NCI-H69 (cell line): ENCODE measurements around the gene DNALI1.
"Not testable (repeated sequence)": the region's sequence is repeated elsewhere in the genome, so short reads cannot be mapped to it uniquely, and the experiment has no call there.

Experiments used
- DNase-seq: peaks from one replicate; lab custom pipeline; 2025; lab: John Stamatoyannopoulos, UW

DNALI1 gene

DNA sequence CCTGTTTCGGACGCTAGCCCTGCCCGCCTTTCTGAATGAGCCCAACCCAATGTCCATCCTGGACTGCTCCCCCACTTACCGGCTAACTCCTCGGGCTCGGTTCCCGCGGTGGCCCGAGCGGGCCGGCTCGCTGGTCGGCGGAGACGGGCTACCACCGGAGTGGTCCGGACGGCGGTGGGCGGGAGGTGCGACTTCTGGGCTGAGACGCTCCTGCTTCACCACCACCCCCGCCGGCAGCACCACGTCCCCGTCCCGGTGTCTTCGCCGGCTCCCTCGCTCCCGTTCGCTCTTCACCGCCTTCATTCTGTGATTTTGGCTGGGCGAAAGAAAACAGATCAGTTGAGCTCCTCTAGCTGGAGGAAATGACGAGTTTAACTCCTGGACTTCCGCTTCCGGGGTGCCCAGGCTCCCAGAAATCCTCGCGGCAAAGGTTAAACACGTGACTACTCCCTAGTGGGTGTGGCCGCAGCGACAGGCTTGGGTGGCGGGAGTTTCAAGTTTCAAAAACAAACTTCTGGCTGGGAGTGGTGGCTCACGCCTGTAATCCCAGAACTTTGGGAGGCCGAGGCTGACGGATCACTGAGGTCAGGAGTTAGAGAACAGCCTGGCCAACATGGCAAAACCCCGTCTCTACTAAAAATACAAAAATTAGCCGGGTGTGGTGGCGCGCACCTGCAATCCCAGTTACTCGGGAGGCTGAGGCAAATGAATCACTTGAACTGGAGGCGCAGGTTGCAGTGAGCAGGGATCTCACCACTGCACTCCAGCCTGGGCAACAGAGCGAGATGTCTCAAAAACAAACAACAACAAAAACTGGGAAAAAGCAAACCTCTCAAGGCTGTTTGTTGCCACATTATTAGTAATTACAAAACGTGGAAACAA lies 2.6 kb upstream of the DNALI1 start, which contains the start of gene SNIP1:
Gene SNIP1 (minus strand): TSS at position 367 of the 882 bp plus-strand sequence. CDS start 64 bp downstream, at position 303.
- DNase-seq = peak; percentile 91

DNA sequence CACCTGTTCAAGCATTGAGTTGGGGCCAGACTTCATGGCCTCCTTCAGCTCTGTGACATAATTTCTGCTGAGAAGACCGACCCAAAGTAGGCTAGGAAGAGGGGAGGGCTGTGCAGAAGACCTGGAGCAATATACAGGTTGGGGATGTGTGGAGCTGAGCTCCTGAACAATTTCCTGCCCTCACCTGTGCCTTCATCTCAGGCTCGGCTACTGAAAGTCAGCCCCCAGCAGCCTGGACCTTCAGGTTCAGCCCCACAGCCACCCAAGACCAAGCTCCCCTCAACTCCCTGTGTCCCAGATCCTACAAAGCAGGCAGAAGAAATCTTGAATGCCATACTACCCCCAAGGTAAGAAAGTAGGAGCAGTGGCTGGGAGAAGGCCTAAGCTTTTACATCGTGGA lies 662 bp downstream of the DNALI1 start:
- DNase-seq = no peak

DNA sequence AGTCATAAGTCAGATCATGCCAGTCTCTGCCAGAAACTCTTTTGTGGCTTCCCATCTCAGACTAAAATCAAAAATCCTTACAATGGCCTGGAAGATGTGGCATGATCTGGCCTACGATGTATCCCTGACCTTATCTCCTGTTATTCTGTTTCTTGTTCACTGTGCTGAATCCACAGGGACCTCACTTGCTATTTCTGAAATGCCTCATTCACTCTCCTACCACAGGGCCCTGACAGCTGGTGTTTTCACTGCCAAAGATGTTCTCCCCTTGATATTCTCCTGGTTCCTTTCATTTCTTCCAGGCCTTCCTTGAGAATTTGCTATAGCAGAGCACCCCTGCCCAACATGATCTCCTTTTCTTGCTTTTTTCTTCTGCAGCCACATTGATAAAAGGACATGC lies 1.7 kb downstream of the DNALI1 start:
- DNase-seq = no peak

DNA sequence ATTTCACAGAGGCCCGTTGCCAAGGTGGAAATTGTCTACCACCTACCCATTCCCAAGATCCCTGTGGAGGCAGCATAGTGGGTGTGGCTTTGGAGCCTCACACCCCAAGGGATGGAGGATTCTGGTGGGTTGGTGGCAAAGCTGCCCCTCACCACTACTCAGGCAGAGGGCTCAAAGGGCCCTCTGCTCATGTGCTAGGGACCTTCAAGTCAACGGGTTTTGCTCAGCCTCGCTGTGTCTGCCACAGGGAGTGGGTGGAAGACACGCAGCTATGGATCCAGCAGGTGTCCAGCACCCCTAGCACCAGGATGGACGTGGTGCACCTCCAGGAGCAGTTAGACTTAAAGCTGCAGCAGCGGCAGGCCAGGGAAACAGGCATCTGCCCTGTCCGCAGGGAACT lies 2.3 kb downstream of the DNALI1 start:
- no peak for DNase-seq

DNA sequence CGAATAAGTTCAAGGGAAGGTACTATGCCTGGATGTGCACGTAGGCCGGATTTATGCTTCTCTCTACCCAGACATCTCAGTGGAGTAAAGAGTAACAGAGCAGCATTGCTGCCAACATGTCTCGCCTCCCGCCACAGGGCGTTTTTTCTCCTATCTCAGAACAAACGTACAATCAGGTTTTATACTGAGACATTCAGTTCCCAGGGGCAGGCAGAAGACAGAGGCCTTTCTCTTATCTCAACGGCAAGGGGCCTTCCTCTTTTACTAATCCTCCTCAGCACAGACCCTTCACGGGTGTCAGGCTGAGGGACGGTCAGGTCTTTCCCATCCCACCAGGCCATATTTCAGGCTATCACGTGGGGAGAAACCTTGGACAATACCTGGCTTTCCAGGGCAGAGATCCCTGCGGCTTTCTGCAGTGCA lies 3.2 kb downstream of the DNALI1 start:
- not testable (repeated sequence) for DNase-seq

DNA sequence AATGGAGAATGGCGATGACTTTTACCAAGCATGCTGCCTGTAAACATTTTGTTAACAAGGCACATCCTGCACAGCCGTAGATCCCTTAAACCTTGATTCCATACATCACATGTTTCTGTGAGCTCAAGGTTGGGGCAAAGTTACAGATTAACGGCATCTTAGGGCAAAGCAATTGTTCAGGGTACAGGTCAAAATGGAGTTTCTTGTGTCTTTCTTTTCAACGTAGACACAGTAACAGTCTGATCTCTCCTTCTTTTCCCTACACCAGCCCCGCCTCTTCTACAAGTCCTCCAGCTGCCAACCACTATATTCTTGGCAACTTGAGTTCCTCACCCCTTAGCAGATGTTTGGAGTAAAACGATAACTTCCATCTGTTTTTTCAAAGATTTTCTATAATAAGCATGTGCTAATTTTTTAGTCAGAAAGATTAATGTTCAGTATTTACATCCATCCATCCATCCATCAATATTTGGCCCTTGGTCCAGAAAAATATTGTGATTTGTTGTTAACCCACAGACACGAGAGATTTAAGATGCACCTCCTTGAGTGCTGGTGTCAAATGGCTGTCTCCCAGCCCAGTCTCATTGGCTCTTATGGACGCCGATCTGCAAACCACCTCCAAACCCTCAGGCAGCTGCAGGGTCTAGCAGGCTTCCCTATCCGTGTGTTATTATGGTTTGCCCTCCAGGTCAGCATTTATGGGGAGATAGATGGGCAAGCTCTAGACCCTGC lies 3.8 kb downstream of the DNALI1 start:
- DNase-seq = no peak

DNA sequence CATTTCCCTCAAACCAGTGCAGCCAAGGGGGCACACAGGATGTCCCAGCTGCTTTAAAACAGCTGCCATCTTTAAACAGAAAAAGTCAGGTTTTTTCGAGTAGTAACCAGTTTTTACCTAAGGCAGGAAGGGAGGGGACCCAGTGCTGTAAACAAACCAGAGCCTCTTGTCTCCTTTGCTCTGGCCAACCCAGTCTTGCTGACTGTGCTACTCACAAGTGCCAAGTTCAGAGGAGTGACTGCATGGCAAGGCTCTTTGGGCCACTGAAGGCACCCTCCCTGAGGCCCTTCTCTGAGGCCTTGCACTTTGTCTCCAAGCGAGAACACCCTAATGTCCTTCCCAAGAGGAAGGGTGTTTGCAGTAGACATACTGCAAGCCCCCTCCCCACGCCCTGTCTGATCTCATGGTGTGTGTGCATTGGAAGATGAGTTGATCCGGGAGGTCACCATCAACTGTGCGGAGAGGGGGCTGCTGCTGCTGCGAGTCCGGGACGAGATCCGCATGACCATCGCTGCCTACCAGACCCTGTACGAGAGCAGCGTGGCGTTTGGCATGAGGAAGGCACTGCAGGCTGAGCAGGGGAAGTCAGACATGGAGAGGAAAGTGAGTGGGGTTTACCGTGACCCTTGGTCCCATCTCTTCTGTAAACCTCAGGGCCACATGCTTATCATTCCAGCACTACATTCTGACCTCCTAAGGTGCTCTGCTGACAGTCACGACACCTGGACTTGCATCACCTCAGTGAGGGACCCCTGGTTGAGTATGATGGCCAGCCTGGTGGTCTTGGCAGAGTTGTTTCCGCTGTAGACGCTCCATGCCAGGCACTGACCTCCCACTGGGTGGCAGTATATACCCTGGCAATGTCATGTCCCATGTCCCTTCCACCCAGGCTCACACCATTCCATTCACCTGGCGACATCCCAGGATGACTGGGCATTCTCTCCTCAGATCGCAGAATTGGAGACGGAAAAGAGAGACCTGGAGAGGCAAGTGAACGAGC lies 4.7 kb downstream of the DNALI1 start:
- peak; percentile 7 for DNase-seq

DNA sequence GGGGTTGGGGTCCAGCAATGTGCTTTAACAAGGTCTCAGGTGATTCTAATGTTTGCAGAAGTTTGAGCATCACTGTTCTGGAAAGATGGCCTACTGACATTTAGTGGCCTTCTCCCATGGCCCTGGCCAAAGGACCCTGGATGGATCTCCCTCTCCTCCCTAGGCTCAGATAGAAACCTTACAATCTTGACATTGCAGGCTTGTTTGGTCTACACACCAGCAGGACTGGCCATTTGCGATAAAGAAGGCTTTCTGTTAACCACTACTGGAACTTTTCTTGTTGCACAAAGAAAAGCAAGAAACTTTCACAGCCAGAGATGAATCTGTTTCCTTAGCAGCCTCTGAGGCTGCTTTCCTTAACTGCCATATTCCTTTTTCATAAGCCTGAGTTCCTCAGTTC lies 6.2 kb downstream of the DNALI1 start:
- DNase-seq = no peak

DNA sequence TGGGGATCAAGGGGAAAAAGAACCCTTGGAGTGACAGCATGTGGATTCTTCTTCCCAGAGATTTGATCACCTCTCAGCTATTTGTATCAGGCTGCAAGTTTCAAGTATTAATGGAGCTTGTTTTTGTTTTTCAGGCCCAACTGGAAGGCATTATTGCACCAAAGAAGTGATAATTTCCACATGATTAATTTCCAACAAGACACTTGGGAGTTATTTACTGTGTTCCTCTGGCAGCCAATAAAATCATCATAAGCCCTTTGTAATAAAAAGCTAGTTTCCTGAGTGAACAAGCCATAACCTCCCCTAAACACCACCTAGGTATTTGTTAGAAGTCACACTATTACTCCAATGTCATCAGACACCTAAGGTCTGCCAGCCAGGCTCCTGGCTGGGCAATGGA lies 8.2 kb downstream of the DNALI1 start:
- no peak for DNase-seq

DNA sequence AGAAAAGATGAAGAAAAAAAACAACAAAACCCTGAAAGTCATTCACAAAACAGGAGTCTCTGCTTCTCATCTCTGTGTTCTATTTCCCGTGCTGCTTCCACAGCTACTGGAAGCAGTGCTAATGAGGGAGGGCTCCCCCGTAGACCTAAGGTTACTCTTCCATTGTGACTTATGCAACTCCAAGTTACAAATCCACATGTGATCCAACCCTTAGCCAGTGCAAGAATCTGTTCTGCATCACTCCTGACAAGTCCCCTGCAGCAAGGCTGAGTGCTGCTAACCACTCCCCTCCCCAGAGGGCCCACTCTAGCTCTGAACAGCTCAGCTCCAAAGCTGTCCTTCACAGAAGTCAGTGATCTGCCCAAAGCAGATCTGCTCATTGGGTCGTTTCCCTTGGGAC lies 10.3 kb downstream of the DNALI1 start:
- DNase-seq = no peak

DNA sequence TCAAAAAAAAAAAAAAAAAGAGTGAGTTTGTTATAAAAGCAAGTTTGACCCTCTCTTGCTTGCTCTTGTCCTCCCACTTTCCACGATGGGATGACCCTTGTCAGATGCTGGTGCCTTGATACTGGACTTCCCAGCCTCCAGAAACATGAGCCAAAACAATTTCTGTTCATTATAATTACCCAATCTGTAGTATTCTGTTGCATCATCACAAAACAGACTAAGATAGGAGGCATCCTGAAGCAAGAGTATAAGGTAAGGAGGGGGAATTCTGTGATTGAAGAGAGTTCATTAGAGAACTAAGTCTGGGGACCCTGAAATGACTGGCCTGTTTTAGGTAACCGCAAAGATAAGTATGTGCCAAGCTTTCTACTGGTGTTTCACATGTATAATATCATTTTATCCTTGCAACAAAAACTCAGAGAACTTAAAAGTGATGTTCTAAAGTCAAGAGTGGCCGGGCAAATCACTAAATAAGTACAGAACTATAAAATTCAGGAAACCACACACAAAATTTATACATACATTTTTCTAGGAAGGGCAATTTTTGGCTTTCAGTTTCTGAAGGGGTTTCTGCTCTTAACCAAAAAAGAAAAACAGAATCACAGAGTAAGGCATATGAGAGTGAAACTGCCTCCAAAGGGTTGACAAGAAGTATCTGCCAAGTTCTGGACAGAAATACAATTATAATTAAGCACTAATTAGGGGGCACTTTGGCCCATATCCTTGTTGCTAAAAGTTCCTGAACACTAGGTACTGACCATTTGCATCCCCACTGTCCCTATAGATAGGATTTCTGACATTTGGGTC lies 14.0 kb downstream of the DNALI1 start:
- no peak for DNase-seq

DNA sequence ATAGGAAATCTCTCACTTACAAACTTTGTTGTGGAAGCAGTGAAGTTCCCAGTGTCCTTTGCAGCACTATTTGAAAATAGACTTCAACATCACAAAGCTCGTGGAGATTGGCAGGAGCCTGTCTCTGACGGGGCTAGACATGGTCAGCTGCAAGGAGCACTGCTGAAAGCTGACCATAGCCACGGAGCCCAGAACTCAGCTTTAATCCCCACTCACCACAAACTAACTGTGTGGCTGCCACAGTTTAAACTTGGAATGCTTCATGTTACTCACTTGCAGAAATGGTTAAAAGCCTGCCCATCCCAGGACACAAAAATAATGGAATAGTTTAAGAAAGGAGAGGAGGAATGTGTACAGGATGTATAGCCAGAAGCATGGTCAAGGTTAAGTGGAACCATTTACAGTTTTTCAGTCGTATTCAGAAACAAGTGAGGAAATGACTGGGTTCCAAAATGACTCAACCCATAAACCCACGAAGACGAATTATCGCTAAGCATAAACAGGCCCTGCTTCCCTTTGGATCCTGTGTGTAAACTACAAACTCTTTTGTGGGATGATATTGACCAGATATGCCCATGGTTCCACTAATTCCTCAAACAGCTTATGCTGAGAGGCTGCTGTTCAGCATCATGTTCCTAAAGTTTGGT lies 18.2 kb downstream of the DNALI1 start:
- DNase-seq = no peak

DNA sequence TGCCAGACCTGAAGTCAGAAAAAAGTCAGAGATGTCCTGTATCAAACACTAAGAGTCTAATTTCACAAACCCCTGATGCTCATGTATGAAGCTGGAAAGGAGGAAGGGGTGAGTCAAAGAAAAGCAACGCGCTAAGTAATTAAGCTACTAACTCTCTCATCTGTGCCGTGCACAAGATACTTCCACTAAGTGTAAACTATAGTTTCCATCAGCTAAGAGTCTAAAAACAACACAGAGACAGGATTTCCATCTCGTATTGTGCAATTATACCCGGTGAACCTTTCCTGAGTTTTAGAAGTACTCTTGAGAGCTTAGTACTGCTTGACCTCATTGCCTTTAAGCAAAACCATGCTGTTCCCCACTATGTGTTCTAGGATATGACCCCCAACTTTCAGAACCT lies 19.0 kb downstream of the DNALI1 start:
- DNase-seq = no peak

DNA sequence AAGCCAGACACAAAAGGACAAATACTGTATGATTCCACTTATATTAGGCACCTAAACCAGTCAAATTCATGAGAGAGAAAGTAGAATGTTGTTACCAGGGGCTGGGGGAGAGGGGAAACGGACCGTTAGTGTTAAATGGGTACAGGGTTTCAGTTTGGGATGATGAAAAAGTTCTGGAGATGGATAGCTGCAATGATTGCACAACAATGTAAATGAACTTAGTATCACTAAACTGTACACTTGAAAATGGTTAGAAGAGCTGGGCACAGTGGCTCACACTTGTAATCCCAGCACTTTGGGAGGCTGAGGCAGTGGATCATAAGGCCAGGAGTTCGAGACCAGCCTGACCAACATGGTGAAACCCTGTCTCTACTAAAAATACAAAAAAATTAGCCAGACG lies 27.8 kb downstream of the DNALI1 start:
- DNase-seq = not testable (repeated sequence)

DNA sequence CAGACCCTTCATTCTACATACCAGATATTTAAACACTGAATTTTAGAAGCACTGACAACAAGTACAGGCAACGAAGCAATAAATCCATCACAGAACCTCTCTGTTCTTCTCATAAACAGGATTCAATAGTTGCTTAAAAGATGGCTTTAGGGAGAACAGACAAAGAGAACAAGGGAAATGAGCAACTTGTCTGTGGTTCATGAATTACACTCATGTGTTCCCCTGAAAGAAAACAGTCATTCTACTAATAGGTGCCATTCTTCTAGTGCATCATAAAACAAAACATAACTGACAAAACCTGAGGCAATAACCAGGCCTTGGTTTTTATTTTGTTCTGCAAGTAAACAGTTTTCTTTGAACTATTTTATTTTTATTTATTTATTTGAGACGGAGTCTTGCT lies 32.2 kb downstream of the DNALI1 start:
- no peak for DNase-seq

DNA sequence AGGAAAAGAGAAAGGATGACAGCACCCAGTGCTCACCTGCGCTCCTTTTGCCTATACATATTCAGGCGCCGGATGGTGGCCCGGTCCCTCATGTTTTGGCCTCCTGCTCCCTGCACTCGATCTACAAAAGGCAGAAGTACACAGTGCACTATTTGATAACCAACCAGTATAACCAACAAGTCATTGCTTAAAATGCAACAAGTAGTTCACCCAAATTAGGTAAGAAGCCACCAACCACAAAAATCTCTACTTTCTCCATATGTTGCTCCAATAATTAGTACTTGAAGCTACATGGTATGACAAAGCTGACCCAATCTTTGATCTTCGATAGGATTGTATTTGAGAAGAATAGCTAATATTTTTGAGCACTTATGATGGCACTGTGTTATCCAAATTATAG lies 37.0 kb downstream of the DNALI1 start:
- no peak for DNase-seq

DNA sequence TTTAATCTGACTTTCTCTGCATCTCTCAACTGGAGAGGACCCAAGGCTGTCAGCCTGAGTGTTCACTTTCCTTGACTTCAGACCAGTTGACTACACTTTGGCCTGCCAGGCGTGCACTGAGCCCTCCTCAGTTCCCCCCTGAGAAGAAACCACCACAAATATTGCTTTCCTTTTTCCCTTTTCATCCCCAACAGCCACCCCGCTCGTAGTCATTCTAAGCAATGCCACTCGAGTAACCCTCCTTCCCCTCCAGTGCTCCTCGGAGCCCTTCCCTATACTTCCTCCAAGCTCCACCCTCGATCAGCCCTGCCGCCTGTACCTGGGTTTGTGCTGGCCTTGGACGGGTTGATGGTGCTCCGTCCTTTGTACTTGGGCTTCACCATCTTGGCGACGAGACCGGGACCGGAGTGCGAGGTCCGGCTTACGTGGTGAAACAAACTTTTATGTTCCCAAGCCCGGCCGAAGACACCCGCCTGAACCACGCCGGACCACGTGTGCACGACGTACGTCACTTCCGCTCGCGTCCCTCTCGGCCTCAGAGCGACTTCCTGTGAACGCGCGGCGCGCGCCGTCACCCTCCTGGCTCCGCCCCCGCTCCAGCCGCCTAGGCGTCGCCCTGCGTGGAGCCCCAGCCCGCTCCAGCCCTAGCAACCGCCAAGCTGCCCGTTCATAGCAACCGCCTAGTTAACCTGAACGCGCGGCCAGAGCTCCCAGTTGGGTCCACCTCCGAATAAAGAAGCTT lies 38.9 kb downstream of the DNALI1 start, which contains the start of gene GNL2:
Gene GNL2 (minus strand): TSS at position 498 of the 742 bp plus-strand sequence. CDS start 115 bp downstream, at position 383.
- peak; percentile 95 for DNase-seq

DNA sequence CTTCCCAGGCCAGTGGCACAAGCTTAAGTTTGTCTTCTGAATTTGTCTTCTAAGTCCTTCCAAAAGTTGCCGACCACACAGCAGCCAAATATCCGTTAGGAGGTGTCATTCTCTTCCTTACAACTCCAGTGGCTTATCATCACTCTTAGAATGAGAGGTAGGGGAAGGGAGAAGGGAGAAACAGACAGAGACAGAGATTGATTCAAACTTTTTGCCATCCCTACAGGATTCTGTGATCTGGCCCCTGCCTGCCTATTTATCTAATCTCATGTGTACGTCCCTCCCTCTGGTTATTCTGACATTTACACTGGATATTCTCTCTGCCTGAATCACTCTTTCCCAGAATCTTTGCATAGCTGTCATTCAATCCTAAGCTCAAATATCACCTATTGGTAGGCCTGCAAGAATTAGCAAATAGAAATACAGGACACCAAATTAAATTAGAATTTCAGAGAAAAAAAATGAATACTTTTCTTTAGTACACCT lies 39.5 kb downstream of the DNALI1 start:
- no peak for DNase-seq

DNA sequence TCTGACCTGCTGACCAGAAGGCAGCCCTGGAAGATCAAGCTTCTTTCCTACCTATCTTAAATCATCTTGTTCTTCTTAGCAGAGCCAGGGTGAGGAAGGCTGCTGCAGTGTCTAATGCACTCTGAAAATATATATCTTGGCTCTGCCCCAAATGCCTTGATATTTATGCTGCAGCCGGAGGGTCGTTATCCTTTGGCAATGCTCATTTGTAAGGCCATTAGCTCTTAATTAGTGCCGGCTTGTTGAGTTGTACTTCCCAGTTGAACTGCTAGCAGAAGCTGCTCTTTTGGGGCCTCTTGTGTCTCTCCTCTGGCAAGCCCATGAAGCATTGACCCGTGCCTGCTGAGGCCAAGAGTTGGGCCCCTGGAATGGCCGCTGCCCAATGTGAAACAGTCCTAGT lies 43.2 kb downstream of the DNALI1 start:
- peak; percentile 41 for DNase-seq

DNA sequence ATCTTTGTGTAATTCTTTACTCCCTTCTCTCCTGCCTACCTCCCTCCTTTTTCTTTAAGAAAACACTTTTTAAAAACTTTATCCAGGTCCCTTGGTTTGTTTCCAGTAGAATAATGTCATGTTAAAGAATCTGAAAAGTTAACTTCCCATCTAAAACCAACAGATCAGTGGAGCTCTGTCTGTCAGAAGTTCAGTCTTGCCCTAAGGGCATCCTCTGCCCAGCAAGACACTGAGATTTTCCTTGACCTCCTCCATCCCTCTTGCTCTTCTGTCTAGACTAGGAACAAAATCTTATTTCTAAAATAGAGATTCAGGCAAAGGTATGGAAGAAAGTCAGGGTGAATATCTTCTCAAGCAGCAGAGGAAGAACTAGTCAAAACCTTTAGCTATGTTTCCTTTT lies 44.7 kb downstream of the DNALI1 start:
- DNase-seq = no peak
